8988T (cell line): ENCODE results near the gene PPME1.

Experiments
- DNase-seq: peaks from one replicate; pipeline ENCODE4 v3.0.0; 2011

Gene PPME1

GRCh38 chr11:74233683-74234082, 62.6 kb downstream of the PPME1 start:
- no peak for DNase-seq

- no peak for DNase-seq
Observed at GRCh38 chr11:74235121-74235520, 64.0 kb downstream of the PPME1 start.

- DNase-seq, result no peak
Observed at GRCh38 chr11:74237541-74237940, 66.5 kb downstream of the PPME1 start.

GRCh38 chr11:74238243-74238642, 67.2 kb downstream of the PPME1 start:
- DNase-seq, result no peak

- no peak for DNase-seq
Observed at GRCh38 chr11:74248469-74248868, 77.4 kb downstream of the PPME1 start.

- DNase-seq, result no peak
Observed at GRCh38 chr11:74249496-74249895, 78.4 kb downstream of the PPME1 start.

- no peak for DNase-seq
Observed at GRCh38 chr11:74253361-74253760, 82.3 kb downstream of the PPME1 start.

GRCh38 chr11:74255741-74256375, 84.8 kb downstream of the PPME1 start:
- DNase-seq, result peak; percentile 56

- DNase-seq, result no peak
Observed at GRCh38 chr11:74256378-74257133, 85.5 kb downstream of the PPME1 start.

- no peak for DNase-seq
Observed at GRCh38 chr11:74257959-74258553, 87.0 kb downstream of the PPME1 start.

GRCh38 chr11:74262725-74263124, 91.6 kb downstream of the PPME1 start:
- no peak for DNase-seq

GRCh38 chr11:74265256-74265655, 94.2 kb downstream of the PPME1 start:
- no peak for DNase-seq

GRCh38 chr11:74267014-74267413, 95.9 kb downstream of the PPME1 start:
- DNase-seq, result no peak

GRCh38 chr11:74268456-74268855, 97.4 kb downstream of the PPME1 start:
- DNase-seq, result no peak

- DNase-seq, result no peak
Observed at GRCh38 chr11:74269161-74269811, 98.2 kb downstream of the PPME1 start.

GRCh38 chr11:74272276-74272675, 101.2 kb downstream of the PPME1 start:
- DNase-seq, result no peak

GRCh38 chr11:74276581-74276980, 105.5 kb downstream of the PPME1 start:
- no peak for DNase-seq

GRCh38 chr11:74278103-74278502, 107.0 kb downstream of the PPME1 start:
- DNase-seq, result no peak

GRCh38 chr11:74278721-74279161, 107.7 kb downstream of the PPME1 start:
- DNase-seq, result no peak

GRCh38 chr11:74279256-74279655, 108.2 kb downstream of the PPME1 start:
- no peak for DNase-seq

GRCh38 chr11:74280494-74280893, 109.4 kb downstream of the PPME1 start:
- DNase-seq, result no peak

- no peak for DNase-seq
Observed at GRCh38 chr11:74282421-74282820, 111.3 kb downstream of the PPME1 start.

GRCh38 chr11:74282914-74283371, 111.9 kb downstream of the PPME1 start:
- no peak for DNase-seq
